Smooth muscle cell of the umbilical artery (primary cell): ENCODE results near the gene ZNF230. TPM values are rescaled to one million over a fixed set of nuclear protein-coding genes. Genes with fewer than 3 reads are reported as not detected.

ENCODE experiments used
- total RNA-seq: library from RNA; depleted of rRNA; stranded (reverse); fragments of >200 nt; gene quantifications from 2 replicates; pipeline ENCODE4 v1.2.3, GENCODE V29; 2014

The ZNF230 gene
- total RNA-seq: 2.5 and 5.3 TPM in 2 replicates

GRCh38 chr19:44002566-44003460 lies at the start of gene ZNF230:
Gene ZNF230, plus strand, starts transcription at chr19:44002957. Its CDS starts 4,122 bp downstream, at chr19:44007079.

GRCh38 chr19:43983912-43984686 lies 18.7 kb upstream of the ZNF230 start, which contains the start of gene ZNF155:
Gene ZNF155, plus strand, starts transcription at chr19:43984188. Its CDS starts 4,356 bp downstream, at chr19:43988544.

GRCh38 chr19:44025217-44025936 lies 22.6 kb downstream of the ZNF230 start, which contains the start of gene ZNF222:
Gene ZNF222, plus strand, starts transcription at chr19:44025379. Its CDS starts 58 bp downstream, at chr19:44025437.

GRCh38 chr19:44051650-44052402 lies 49.1 kb downstream of the ZNF230 start, which contains the start of gene ZNF223:
Gene ZNF223, plus strand, starts transcription at chr19:44052036. Its CDS starts 3,141 bp downstream, at chr19:44055177.

Other genes starting within 250 kb of the ZNF230 start
- 9.8 and 16.6 TPM in 2 replicates for gene SMG9, start 248.0 kb upstream of the ZNF230 start, total RNA-seq
- 0.30 and 1.0 TPM in 2 replicates for gene KCNN4, start 222.0 kb upstream of the ZNF230 start, total RNA-seq
- gene LYPD5, start 200.5 kb upstream of the ZNF230 start, total RNA-seq: 0.59 and 1.2 TPM in 2 replicates
- gene ZNF283, start 175.6 kb upstream of the ZNF230 start, total RNA-seq: 16.7 and 22.9 TPM in 2 replicates
- 5.3 and 5.9 TPM in 2 replicates for gene ZNF404, start 119.0 kb upstream of the ZNF230 start, total RNA-seq
- 17.9 and 20.5 TPM in 2 replicates for gene ZNF45, start 67.7 kb upstream of the ZNF230 start, total RNA-seq
- 9.8 and 12.9 TPM in 2 replicates for gene ZNF221, start 51.7 kb upstream of the ZNF230 start, total RNA-seq
- gene ZNF155, start 18.8 kb upstream of the ZNF230 start, total RNA-seq: 8.9 TPM in 2 replicates
- 5.0 and 7.7 TPM in 2 replicates for gene ZNF222, start 22.4 kb downstream of the ZNF230 start, total RNA-seq
- gene ZNF223, start 49.1 kb downstream of the ZNF230 start, total RNA-seq: 4.7 and 5.3 TPM in 2 replicates
- gene ZNF284, start 69.2 kb downstream of the ZNF230 start, total RNA-seq: 3.0 and 3.3 TPM in 2 replicates
- 25.1 and 35.9 TPM in 2 replicates for gene ZNF224, start 91.4 kb downstream of the ZNF230 start, total RNA-seq
- 6.5 TPM in 2 replicates for gene ZNF225, start 110.4 kb downstream of the ZNF230 start, total RNA-seq
- 13.7 and 17.2 TPM in 2 replicates for gene ZNF234, start 138.6 kb downstream of the ZNF230 start, total RNA-seq
- 16.3 and 22.9 TPM in 2 replicates for gene ZNF226, start 162.1 kb downstream of the ZNF230 start, total RNA-seq
- 17.1 and 20.2 TPM in 2 replicates for gene ZNF227, start 209.6 kb downstream of the ZNF230 start, total RNA-seq